ENCODE results near the gene LIMD2.

Gene LIMD2

GRCh38 chr17:63679214-63679613, 20.7 kb downstream of the LIMD2 start:
- DNase-seq = no peak

- DNase-seq = no peak
Observed at GRCh38 chr17:63676584-63676983, 23.3 kb downstream of the LIMD2 start.

GRCh38 chr17:63675607-63676546, 24.0 kb downstream of the LIMD2 start:
- DNase-seq = no peak

- no peak for DNase-seq
Observed at GRCh38 chr17:63675231-63675606, 24.7 kb downstream of the LIMD2 start.

- DNase-seq = no peak
Observed at GRCh38 chr17:63672856-63673255, 27.1 kb downstream of the LIMD2 start.

GRCh38 chr17:63665527-63666214, 34.3 kb downstream of the LIMD2 start:
- no peak for DNase-seq

GRCh38 chr17:63659850-63660249, 40.1 kb downstream of the LIMD2 start:
- no peak for DNase-seq

GRCh38 chr17:63658366-63658765, 41.6 kb downstream of the LIMD2 start:
- no peak for DNase-seq

GRCh38 chr17:63657786-63658185, 42.1 kb downstream of the LIMD2 start:
- no peak for DNase-seq

- no peak for DNase-seq
Observed at GRCh38 chr17:63653050-63653449, 46.9 kb downstream of the LIMD2 start.

- no peak for DNase-seq
Observed at GRCh38 chr17:63652106-63652505, 47.8 kb downstream of the LIMD2 start.

GRCh38 chr17:63649813-63650212, 50.1 kb downstream of the LIMD2 start:
- no peak for DNase-seq

- DNase-seq = no peak
Observed at GRCh38 chr17:63647936-63648335, 52.0 kb downstream of the LIMD2 start.

- DNase-seq = no peak
Observed at GRCh38 chr17:63647065-63647725, 52.7 kb downstream of the LIMD2 start.

GRCh38 chr17:63646488-63646806, 53.5 kb downstream of the LIMD2 start:
- DNase-seq = no peak
